GM19193 (cell line): ENCODE data around the gene NAA11.

Experiments used
- POLR2A ChIP-seq: IDR thresholded peaks from 4 replicates; pipeline ENCODE4 v1.6.1; 2011; ENCODE audit not compliant: insufficient read depth, insufficient read length; ENCODE audit errors: extremely low read depth

Gene NAA11

DNA sequence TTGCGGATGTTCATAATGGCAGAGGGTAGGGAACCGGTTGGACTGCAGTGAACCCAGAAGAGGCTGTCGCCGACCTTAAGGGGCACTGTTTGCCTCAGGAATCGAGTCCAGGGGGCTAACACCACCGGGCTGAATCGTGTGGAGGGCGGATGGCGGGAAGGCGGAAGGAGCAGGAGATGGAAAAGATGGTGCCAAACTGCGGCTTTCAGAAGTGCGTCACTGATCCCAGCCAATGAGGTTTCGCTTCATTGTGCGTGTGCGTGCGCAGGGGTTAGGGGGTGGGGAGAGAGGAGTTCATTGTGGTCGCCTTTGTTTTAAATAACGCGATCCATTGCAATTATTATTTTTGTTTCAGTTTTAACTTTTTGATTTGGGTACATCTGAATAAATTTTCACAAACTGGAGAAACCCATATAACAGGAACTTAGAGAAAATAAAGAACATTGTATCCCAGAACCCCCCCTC lies at the start of gene NAA11:
Gene NAA11, minus strand, starts transcription at position 198 of the 465 bp plus-strand sequence. Its CDS starts 184 bp downstream, at position 14.
- no peak for TF ChIP-seq POLR2A

DNA sequence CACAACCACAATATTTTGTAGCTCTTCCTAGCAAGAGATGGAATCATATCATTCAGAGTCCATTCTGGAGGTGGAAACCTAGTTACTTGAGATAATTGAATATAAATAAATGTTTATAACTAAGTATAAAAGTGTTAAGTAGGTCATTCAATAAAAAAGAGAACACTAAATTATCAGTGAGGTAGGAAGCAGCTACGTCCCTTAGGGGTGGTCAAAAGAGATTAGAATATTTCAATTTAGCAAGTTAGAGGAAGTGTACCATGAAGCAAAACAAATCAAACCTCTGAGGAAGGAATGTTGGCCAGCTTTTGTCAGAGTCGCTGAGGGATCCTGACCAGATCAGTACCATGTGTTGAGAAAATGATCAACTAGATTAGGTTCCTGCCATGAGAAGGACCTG lies 44.2 kb upstream of the NAA11 start:
- no peak for TF ChIP-seq POLR2A

DNA sequence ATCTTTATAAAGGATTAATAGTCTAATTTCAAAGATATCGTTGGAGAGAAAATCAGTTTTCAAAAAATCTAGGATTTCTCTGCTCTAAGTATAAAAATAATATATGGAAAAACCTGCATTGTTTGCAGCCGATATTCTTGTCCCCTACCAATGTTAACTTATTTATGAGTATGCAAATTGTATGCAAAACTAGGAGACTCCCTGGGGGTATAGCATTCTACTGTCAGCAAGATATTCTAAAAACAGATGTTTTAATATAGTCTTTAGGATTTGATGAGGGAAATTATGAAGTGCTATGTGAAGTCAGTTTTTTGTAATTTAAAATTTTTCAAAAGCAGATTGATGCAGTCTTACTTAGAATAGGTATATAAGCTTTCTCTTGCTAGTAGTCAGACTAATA lies 41.2 kb upstream of the NAA11 start:
- TF ChIP-seq POLR2A: no peak

DNA sequence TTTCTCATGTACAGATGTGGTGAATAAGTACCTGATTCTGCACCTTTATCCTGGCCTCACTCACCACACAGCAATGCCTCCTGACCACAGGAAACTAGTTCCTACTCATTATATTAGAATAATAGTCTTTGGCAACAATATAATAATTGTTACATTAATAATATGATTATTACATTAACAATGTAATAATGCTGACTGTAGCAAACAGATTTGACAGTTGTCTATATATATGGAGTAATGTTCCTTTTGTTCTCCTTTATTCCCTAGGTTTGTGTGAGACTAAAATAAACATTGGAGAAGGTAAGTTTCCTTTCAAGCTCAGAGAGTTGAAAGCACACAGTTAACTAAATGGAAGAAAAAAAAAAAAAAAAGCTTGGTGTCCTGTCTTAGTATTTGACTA lies 40.6 kb upstream of the NAA11 start:
- no peak for TF ChIP-seq POLR2A

DNA sequence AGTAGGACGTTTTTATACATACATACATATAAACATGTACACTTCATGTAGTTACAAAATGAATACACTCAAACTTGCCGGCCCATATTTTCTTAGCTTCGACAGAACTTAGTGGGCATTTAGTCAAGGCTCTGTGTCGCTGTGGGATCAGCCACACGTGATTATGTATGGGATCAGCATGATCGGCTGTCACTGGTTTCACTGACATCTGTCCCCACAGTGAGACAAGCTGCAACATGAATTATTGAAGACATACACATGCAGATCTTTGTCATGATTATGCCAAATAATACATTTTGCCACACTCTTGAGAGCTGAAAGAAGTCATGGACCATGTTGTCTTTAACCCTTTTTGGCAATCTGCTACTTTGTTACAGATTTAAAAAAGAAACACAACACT lies 38.2 kb upstream of the NAA11 start:
- TF ChIP-seq POLR2A: no peak

DNA sequence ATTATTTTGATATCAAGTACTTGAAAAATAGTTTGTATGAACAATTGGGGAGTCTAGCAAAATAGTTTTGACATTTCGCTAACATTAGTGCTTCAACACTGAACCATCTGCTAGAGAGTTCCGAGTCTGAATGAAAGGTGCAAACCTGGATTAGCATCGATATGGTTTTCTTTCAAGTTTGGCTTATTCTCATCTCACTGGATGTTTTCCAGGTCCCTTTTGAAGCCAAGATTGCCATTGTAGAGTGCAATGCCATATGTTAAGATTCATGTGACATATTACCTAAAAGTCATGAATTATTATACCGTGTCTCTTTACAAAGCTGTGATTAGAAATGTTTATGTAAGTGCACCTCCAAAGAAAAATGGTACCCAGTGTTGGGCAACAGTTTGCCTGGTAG lies 36.8 kb upstream of the NAA11 start:
- no peak for TF ChIP-seq POLR2A

DNA sequence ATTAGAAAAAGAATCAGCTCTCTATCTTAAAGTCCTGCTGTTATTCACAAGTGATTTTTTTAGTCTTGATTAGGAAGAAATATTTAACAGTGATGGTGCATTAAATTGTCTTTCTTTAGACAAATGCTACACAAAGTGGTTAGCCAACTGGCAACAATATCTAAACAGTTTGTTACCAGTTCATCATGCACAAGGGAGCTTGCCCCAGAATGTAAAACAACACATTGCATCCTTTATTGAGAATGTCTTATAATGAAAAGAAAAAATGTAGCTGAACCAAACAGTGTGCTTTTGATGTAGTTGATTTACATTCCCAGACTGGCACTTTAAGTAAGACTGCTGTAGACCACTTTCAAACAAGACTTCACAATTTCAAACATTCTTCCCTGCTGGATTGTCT lies 34.1 kb upstream of the NAA11 start:
- TF ChIP-seq POLR2A: no peak

DNA sequence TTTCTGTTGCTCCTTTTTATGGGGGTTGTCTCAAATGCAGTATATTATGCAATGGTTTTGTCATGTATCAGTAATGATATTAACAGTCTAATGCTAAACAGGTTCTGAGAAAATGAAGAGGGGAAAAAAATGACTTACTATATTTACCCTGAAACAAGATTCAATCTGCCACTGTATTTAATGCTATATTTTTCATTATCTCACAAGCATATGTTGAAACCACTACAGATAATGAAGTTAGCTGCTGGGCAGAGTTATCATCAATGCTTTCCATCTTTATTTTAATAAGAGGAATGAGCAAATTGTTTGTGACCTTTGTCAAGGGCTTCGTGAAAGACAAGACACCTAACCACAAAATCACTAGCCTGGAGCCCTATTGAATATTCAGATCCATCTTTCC lies 32.6 kb upstream of the NAA11 start:
- no peak for TF ChIP-seq POLR2A

DNA sequence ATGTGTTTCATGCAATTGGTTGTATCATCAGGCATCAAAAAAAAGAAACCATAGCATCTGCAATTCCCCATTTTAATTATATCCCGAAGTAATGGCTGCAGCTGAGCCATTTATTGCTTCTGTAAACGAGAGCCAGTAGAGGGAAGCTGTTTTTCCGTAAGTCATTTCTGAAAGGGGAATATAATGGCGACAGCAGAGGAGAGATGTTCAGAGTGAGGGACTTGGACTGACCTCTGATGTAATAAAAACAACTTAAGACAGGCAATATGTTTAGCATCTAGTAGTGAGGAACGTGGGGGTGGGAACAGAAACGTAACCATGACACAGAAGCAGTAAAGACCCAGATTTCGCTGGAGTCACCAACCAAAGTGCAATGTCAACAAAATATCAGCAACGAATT lies 31.5 kb upstream of the NAA11 start:
- TF ChIP-seq POLR2A: no peak

DNA sequence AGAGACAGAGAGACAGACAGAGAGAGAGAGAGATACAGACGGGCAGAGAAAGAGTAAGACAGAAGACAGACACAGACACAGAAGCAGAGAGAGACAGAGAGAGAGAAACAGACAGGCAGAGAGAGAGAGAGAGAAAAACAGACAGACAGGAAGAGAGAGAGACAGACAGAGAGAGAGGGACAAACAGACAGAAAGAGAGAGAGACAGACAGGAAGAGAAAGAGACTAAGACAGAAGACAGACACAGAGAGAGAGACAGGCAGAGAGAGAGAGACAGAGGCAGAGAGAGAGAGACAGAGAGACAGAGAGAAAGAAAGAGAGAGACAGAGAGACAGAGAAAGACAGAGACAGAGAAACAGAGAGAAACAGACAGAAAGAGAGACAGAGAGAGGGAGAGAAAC lies 27.2 kb upstream of the NAA11 start:
- no peak for TF ChIP-seq POLR2A

DNA sequence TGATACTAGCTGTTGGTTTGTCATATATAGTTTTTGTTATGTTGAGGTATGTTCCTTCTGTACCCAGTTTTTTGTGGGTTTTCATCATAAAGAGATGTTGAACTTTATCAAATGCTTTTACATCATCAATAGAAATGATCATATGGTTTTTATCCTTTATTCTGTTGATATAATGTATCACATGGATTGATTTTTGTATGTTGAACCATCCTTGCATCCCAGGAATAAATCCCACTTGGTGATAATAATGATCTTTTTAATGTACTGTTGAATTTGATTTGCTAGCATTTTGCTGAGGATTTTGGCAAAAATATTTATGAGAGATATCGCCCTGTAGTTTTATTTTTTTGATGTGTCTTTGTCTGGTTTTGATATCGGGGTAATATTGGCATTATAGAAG lies 22.5 kb upstream of the NAA11 start:
- no peak for TF ChIP-seq POLR2A

DNA sequence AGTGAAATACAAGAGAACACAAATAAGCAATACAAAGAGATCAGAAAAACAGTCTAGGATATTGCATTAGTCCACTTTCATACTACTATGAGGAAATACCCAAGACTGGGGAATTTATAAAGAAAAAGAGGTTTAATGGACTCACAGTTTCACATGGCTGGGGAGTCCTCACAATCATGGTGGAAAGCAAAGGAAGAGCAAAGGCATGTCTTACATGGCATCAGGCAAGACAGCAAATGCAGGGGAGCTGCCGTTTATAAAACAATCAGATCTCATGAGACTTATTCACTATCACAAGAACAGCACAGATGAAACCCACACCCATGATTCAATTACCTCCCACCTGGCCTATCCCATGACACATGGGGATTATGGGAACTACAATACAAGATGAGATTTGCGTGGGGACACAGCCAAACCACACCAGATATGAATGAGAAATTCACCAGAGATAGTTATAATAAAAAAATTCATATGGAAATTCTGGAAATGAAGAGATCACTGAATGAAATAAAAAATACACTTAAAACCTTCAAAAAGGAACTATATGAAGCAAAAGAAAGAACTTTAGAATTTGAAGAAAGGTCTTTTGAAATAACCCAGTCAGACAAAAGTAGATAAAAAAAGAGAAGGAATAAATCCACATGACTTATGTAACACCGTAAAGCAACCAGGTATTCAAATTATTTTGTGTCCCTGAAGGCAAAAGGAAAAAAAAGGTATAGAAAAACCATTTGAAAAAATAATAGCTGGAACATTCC lies 16.2 kb upstream of the NAA11 start:
- TF ChIP-seq POLR2A: no peak

DNA sequence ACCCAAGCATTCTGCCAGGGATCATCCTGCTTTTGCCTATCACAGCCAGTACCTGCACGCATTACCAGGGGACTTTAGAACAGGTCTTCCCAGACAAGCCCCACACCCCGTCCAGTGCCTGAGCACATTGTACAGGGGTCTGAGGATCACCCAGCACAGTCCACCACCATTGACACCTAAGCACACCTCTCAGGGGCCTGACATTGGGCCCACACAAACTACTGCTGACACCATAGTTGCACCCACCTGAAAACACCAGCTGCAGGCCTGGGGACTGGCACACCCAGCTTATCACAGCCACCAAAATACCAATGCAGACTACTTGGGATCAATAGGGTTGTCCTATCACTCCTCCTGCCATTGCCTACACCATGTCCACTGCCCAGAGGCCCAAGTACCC lies 14.7 kb upstream of the NAA11 start:
- no peak for TF ChIP-seq POLR2A

DNA sequence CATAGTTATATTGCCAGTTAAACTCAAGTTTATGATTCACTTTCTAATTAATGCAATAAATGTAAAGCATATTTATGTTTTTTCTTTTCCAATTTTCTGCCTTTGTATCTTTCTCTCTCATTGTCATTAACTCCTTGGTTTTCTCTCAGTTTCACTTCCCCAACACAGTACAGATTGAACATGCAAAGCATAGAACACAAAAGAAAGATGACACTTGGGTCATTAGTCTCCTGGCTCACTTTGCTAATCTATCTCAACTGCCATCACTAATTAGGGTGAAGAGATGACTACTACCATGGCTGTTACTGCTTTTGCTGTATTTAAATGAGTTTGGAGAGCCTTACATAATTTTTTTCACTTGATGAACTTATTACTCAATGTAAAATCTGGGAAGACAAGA lies 12.3 kb upstream of the NAA11 start:
- no peak for TF ChIP-seq POLR2A

DNA sequence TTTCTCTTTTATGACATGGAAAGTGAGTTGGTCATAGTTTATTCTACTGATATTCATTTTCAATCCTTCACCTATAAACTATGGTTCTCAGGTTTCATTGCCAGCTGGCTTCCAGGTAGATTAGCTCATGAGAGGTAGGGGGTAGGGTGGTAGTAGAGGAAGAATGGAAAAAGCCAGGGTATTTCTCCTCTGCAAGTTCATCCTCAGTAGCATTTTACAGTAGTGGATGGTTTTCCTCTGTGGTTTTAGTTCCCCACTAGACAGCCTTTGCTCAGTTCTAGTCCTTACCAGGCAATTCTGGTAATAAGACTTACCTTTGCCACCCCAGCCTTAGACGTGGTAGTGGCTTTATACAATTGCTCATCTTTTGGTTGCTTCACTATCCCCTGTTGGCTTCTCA lies 8.9 kb upstream of the NAA11 start:
- TF ChIP-seq POLR2A: no peak

DNA sequence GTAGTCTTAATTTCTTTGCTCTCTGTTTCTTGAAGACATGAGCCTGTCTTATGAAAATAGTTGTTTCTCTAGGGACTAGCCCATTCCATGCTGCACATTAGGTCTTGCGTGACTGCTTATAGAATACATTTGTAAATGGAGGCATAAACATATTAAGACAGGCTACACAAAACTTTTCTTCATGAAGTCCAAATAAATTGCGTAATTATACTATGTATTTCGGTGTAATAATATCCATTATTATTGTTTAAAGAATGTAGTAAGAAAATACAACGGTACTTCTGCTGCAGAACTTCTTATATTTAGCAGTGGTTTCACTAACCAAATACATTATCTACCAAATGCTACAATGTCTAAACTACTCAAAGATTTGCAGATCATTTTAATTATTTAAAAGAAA lies 8.5 kb upstream of the NAA11 start:
- no peak for TF ChIP-seq POLR2A
